Inflammatory macrophage treated with lipopolysaccharide for 4 hours (primary cell): ENCODE results near the gene DENND1A.
"Not testable (repeated sequence)": the region's sequence is repeated elsewhere in the genome, so short reads cannot be mapped to it uniquely, and the experiment has no call there.

ENCODE experiments used
- DNase-seq: peaks from one replicate; pipeline ENCODE4 v3.0.0-alpha.2; 2020

The DENND1A gene

DNA sequence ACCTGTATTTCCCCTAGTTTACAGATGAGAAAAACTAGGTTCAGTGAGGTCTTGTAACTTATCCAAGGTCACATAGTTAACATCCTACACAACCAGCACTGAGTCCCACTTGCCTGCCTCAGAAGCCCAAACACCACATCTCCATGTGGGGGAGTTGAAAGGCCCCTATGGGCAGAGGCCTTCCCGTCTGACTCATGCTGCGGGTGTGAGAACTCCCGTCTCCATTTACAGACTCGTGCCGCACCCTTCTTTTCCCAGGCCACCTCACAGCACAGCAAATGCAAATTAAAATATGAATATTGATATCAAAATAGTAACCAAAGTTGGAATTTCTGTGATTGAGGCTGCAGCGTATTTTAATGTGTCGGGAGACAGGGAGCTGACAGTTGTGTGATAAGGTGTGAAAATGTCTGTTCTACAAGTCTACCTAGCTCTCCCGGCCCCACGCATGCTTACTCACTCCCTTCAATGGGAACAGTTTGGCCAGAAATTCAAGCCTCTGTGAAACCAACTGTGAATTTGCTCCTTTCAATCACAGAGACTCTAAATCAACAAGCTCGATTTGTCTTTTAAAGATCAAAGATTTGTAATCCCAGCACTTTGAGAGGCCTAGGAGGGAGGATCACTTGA lies 483.8 kb downstream of the DENND1A start:
- no peak for DNase-seq

GRCh38 chr9:123445116-123445515 lies 484.8 kb downstream of the DENND1A start:
- no peak for DNase-seq

DNA sequence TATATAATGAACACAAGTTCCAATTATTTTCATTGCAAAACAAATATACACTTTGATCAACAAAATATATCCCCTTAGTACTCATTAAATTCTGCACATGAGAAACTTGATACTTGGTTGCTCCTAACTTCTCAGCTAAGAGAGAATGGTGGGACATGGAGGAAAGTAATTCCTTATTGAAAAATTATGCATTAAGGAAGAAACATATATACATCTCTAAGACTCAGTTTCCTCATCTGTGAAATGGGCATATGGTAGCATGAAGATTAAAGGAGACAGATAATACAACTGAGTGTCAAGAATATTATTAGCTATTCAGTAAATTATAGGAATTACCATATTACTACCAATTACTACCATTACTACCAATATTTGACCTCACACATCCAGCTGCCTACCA lies 488.2 kb downstream of the DENND1A start:
- no peak for DNase-seq

- no peak for DNase-seq
Observed at GRCh38 chr9:123440256-123440655, 489.7 kb downstream of the DENND1A start.

DNA sequence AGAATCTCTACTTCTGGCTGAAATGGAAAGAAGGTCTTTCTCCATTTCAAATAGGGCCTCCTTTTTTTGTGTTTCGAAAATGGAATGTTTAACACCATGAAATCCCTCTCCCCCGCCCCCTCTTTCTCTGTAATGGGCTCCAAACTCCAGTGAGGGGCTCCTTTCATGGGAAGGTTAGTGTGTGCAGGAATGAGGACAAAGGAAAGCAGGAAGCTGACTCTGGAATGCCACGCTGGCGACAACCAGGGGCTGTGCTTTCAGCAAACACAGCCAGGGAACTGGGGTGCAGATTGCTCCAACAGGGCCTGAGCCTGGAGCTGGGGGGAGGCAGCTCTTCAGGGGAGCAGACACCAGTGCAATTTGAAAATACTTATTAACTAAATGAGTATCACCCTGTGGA lies 491.1 kb downstream of the DENND1A start:
- DNase-seq: no peak

- no peak for DNase-seq
Observed at GRCh38 chr9:123438321-123438720, 491.6 kb downstream of the DENND1A start.

GRCh38 chr9:123437201-123437600 lies 492.7 kb downstream of the DENND1A start:
- no peak for DNase-seq

- DNase-seq: no peak
Observed at GRCh38 chr9:123435471-123435870, 494.5 kb downstream of the DENND1A start.

DNA sequence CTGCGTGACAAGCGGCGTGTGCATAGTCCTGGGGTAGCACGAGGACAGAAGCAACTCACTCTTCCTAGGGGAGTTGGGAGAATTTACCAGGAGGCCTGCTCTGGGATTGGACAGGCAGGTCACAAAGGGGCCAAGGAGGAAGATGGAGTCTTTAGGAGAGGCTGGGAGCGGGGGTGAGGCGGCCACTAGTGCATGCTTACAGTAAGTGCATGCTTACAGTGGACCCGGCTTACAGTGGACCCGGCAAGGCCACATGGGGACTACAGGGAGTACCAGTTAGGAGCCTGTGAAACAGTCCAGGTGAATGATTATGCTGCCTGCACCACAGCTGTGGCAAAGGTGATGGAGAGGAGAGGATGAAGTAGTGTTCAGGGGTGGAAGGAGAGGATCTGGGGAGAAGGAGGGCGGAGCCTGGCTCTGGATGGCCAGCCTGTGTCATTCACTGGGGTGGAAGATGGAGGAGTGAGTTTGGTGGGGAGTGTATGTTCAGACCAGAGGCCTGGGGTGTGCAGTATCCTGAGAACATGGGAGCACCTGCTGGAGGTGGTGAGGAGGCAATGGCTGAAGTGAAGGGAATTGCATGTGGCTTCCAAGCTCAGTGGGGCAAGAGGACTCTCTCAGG lies 495.2 kb downstream of the DENND1A start:
- DNase-seq: no peak

DNA sequence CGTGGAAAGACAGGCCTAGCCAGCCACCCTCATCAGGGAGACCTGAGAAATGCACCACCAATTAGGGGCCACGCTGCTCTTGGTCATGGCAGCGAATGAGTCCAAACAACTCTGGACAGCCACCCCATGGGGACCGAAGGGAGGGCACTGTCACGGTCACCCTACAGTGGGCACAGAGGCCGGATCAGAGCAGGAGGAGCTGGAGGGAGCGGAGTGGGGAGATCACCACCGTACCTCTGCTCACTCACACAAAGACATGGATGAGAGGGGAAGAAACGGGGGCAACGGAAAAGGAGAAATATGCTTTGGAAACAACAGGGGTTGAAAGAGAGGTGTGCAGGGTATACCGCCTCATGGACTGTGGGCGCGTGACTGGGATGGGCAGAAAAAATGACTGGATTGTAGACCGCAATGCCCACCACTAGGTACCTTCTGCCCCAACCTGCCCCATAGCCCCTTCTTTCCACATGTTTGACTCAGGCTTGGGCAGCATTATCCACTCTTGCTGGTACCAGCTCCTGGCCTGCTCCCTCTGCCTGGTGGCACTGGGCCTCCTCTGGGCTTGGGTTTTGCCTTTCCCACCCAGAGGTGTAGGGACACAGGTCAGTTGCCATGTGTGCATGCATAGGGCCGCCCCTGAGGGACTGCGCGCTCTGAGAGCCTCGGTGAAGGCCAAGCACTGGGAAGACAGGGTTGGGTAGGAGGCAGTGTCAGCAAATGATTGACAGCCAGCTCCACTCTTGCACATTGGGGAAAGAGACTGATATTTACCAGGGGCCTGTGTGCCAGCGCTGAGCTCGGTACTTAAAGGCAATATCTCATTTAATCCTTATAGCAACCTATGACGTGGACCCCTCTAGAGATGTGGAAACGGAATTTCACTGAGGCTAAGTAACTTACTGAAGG lies 497.3 kb downstream of the DENND1A start:
- DNase-seq: no peak

- DNase-seq: no peak
Observed at GRCh38 chr9:123431581-123431980, 498.3 kb downstream of the DENND1A start.

- not testable (repeated sequence) for DNase-seq
Observed at GRCh38 chr9:123428450-123428849, 501.5 kb downstream of the DENND1A start.

DNA sequence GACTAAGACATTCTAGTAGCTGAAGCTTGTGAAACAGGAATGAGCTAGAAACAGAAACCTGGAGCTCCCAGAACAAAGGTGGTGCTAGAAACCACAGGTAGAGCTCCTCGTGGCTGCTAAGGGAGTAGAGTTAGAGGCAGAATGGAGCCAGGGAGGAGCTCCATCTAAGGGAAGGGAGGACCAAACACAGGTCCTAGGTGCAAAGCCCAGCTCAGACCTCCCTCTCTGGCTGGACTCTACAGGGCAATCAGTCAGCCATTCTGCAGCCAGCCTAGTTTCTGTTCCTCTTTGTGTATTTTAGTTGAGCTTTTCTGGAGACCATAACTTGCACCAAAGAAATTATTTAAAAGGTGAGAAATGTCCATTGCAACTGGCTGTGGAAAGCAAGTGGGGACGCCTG lies 503.5 kb downstream of the DENND1A start:
- DNase-seq: no peak

DNA sequence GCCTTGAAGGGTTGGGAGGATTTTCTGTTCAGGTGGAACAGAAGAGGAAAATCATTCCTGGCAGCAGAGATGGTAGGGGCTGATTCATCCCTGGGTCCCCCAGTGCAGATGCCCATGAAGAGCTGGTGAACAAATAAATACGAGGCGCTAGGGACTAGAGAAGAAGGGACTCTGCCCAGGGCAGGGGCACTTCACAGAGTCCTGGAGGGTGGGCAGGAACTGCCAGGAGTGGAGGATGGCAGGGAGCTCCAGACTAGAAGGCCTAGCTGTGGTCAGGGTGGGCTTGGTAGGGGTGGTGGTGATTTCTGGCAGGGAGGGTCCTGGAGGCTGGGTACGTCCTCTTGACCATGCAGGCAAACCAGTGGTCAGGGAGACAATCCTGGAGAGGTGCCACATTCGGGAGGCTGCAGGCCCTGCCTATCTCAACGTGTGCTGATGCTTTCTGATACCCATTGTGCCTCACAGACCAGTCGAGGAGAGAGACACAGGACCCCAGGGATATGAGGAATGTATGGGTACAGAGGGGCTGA lies 504.0 kb downstream of the DENND1A start:
- DNase-seq: no peak

GRCh38 chr9:123425261-123425821 lies 504.6 kb downstream of the DENND1A start:
- no peak for DNase-seq

GRCh38 chr9:123424552-123425225 lies 505.2 kb downstream of the DENND1A start:
- no peak for DNase-seq

DNA sequence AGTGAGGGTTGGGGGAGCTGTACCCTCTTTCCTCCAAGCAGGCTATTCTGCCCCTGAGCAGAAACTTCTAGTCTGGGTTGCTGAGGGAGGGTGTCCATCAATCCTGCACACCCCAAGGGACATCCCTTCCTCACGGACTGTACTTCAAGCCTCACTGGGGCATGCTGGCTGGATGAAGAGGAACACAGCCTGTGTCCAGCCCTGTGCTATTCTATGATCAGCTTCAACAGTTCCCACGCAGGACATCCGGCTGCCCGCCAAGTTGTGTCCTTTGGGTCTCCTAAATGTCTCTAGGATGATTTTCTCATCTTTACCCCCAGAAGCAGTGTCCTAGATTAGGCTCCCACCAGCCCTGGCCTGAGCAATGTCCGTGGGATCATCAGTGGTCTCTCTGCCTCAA lies 505.8 kb downstream of the DENND1A start:
- no peak for DNase-seq

DNA sequence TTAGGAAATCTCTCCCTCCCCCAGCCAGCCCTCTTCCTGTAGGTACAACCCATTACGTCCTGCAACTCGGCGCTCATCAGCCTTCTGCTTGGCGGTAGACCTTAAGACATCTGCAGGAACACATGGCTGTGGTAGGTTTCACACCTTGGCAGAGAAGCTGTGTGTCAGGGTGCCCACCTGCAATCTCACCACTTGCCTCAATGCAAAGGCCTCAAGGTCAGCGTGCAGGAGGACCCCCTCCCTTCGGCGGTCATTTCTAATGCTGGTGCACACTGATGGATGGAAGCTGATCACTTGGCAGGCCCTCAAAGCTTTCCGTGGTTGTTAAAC lies 506.6 kb downstream of the DENND1A start:
- DNase-seq: no peak

DNA sequence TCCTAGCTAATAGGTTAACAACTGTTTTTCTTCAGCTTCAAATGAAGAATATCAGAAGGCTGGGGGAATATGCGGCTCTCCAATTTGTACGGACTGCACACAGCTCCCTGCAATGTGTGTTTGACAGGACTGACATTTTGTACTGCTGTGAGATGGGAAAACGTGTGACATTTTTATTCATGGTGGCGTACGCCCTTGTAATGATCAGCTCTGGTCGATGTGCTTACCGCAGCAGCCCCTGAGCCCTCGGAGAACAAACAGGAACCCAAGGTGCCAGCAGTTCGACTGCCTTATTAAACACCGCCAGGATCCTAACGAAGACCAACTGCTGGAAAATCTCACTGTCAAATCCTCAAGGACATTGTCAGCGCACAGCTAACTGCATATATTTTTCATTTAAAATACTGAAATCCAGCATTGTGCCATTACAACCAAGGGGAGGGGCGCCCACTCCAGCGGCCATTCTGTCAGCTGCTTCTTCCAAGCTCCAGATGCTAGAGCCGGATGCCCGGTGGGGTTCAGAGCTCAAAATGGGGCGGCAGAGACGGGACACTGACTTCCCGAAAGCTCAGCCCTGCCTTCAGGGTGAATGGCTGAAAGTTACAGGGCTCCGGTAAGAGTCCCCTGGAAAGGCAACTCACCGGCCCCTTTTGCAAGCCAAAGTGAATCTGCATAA lies 507.2 kb downstream of the DENND1A start:
- DNase-seq: no peak

DNA sequence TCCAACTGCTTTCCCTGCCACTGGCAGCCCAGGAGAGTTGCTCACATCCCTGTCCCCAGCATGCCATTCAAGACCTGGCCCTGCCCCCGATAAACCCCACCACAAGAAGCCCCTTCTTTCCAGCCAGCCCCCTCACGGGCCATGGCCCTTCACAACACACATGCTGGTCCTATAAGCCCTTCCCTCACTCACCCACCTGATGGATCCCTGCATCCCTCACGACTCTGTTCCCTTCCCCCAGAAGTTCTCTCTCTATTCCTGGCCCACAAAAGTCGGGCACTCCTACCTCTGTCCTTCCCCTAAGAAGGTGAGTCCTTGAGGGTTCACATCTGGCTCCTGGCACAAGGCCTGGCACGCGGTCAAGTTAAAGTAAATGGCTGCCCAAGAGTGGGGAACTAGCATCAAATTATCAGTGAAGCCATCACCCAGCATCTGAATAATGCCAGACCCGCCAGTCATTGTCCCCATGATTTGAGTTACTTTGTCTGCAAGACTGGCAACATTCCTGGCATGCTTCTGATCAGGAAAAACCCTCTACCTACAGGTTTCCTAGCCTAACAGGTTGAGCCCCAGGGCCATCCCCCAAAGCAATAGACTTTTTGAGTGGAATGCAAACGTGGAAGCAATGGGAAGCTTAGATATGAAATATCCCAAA lies 508.0 kb downstream of the DENND1A start:
- DNase-seq: no peak

DNA sequence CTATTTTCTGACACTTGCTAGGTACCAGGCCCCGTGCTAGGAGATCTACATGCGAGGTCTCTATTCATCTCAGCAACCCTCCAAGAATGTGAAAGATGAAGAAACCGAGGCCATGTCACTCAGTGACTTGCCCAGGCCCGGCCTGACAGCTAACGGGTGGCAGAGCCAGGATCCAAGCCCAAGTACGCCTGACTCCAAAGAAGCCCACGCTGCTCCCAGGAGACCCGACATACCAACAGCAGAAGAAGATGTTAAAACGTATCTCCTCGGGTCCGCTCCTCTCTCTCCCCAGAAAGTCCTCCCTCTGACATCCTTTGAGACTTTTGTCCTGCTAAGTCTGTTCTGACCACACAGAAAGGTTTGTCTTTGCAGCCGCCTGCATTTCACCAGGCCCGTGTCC lies 508.7 kb downstream of the DENND1A start:
- no peak for DNase-seq

DNA sequence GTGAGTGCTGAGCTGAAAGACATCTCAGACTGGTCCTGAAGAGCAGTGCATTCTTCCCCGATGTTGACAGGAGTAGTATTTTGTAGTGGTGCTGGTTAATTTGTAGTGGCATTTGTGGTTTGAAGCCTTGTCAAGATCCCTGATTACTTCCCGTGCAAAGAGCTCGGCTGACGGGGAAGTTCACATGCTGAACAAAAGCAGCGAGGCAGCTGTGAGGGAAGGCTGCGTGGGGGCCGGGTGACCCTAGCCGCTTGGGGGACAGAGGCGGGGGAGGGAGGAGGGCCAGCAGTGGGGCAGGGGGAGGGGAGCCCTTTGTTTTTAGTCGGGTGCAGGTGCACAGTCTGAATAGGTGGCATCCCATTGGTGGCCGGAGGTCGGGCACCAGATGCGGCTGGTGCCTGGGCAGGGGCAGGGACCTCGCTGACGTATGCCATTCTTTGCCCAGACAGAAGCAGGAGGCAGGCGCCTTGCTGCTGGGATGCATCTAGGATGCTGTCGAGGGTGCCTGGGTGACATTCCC lies 509.3 kb downstream of the DENND1A start:
- DNase-seq: no peak
